WTC11 (cell line): Measurements from ENCODE around the gene ZFP36L1. TPM values are rescaled to one million over a fixed set of nuclear protein-coding genes. Genes with fewer than 3 reads are reported as not detected.

ENCODE experiments used
- ATAC-seq: fragments of 200-7000 bp; cut with Tn5 transposase; 2 replicates; pipeline ENCODE4 v1.10.0; 2021; ENCODE audit warnings: mild to moderate bottlenecking, moderate library complexity
- CTCF ChIA-PET: fragments of 300-600 bp; sonication (Branson Sonifier 250); formaldehyde crosslinking; loops from one replicate; lab custom pipeline; 2021; ENCODE audit warnings: antibody characterized with exemption; lab: Charles Lee
- POLR2A ChIA-PET: fragments of 350-600 bp; sonication (Branson Sonifier 250); formaldehyde crosslinking; loops from one replicate; lab custom pipeline; 2021; ENCODE audit warnings: antibody characterized with exemption; lab: Charles Lee
- DNase-seq: peaks from one replicate; pipeline ENCODE4 v3.0.0; 2021; ENCODE audit warnings: low spot score
- H3K27ac Mint-ChIP-seq: 2 replicates; pipeline ENCODE4 v1.8.0; 2021; ENCODE audit warnings: mixed read lengths
- H3K27me3 Mint-ChIP-seq: 2 replicates; pipeline ENCODE4 v1.8.0; 2021; ENCODE audit warnings: low read depth, mild to moderate bottlenecking, moderate library complexity, mixed read lengths
- H3K36me3 Mint-ChIP-seq: 2 replicates; pipeline ENCODE4 v1.8.0; 2021; ENCODE audit warnings: mixed read lengths
- H3K4me1 Mint-ChIP-seq: 2 replicates; pipeline ENCODE4 v1.8.0; 2022; ENCODE audit warnings: mixed read lengths
- H3K4me3 Mint-ChIP-seq: 2 replicates; pipeline ENCODE4 v1.8.0; 2021; ENCODE audit warnings: mild to moderate bottlenecking, moderate library complexity, mixed read lengths
- H3K9me3 Mint-ChIP-seq: 2 replicates; pipeline ENCODE4 v1.8.0; 2021; ENCODE audit warnings: mixed read lengths
- CBFB ChIP-seq: sonication (generic); formaldehyde crosslinking; IDR thresholded peaks from 2 replicates; pipeline ENCODE4 v1.8.1; 2022; ENCODE audit warnings: mild to moderate bottlenecking, low read depth, missing genetic modification reagents
- ELF4 ChIP-seq: sonication (generic); formaldehyde crosslinking; IDR thresholded peaks from 2 replicates; pipeline ENCODE4 v1.8.1; 2022; ENCODE audit warnings: low read depth, mild to moderate bottlenecking, moderate library complexity, missing genetic modification reagents
- ETV6 ChIP-seq: sonication (generic); formaldehyde crosslinking; IDR thresholded peaks from 2 replicates; pipeline ENCODE4 v1.8.1; 2022; ENCODE audit warnings: mild to moderate bottlenecking, missing genetic modification reagents
- FOXJ3 ChIP-seq: sonication (generic); formaldehyde crosslinking; IDR thresholded peaks from 2 replicates; pipeline ENCODE4 v1.9.0; 2021; ENCODE audit warnings: missing genetic modification reagents, mild to moderate bottlenecking, borderline replicate concordance
- FOXK1 ChIP-seq: sonication (generic); formaldehyde crosslinking; IDR thresholded peaks from 2 replicates; pipeline ENCODE4 v1.8.0; 2022; ENCODE audit warnings: mild to moderate bottlenecking, moderate library complexity, missing genetic modification reagents
- KAT7 ChIP-seq: sonication (generic); formaldehyde crosslinking; IDR thresholded peaks from 2 replicates; pipeline ENCODE4 v1.8.1; 2023; ENCODE audit warnings: missing genetic modification reagents, mild to moderate bottlenecking, borderline replicate concordance
- MXD4 ChIP-seq: fragments of 250-450 bp; sonication (Bioruptor Pico); IDR thresholded peaks from 2 replicates; pipeline ENCODE4 v1.8.0; 2021; ENCODE audit warnings: mild to moderate bottlenecking, moderate library complexity, borderline replicate concordance
- NFE2L1 ChIP-seq: sonication (generic); formaldehyde crosslinking; IDR thresholded peaks from 2 replicates; pipeline ENCODE4 v1.8.1; 2023; ENCODE audit warnings: missing genetic modification reagents
- NFYB ChIP-seq: sonication (generic); formaldehyde crosslinking; conservative IDR thresholded peaks from 2 replicates; pipeline ENCODE4 v1.8.0; 2022; ENCODE audit warnings: low read depth, missing genetic modification reagents
- TCF7 ChIP-seq: sonication (generic); formaldehyde crosslinking; IDR thresholded peaks from 2 replicates; pipeline ENCODE4 v1.8.0; 2022; ENCODE audit warnings: mild to moderate bottlenecking, low read depth, missing genetic modification reagents, moderate library complexity
- TEAD1 ChIP-seq: sonication (generic); formaldehyde crosslinking; IDR thresholded peaks from 2 replicates; pipeline ENCODE4 v1.8.0; 2022; ENCODE audit warnings: mild to moderate bottlenecking, missing genetic modification reagents
- TEAD4 ChIP-seq: sonication (generic); formaldehyde crosslinking; IDR thresholded peaks from 2 replicates; pipeline ENCODE4 v1.8.0; 2022; ENCODE audit warnings: mild to moderate bottlenecking, missing genetic modification reagents
- TP53 ChIP-seq: sonication (generic); formaldehyde crosslinking; IDR thresholded peaks from 2 replicates; pipeline ENCODE4 v1.8.1; 2023; ENCODE audit warnings: mild to moderate bottlenecking, missing genetic modification reagents
- ZNF423 ChIP-seq: fragments of 250-450 bp; sonication (Bioruptor Pico); IDR thresholded peaks from 2 replicates; pipeline ENCODE4 v2.1.2; 2022; ENCODE audit warnings: mild to moderate bottlenecking, moderate library complexity
- total RNA-seq: library from RNA; stranded (reverse); gene quantifications from 3 replicates; pipeline ENCODE4 v1.2.3, GENCODE V29; 2021
- TF ChIP-seq, protein P1 (sequence below): sonication (generic); formaldehyde crosslinking; IDR thresholded peaks from 2 replicates; pipeline ENCODE4 v1.8.0; 2022; ENCODE audit warnings: missing genetic modification reagents
- TF ChIP-seq, protein P2 (sequence below): sonication (generic); formaldehyde crosslinking; IDR thresholded peaks from 2 replicates; pipeline ENCODE4 v1.8.0; 2022; ENCODE audit warnings: mild to moderate bottlenecking, missing genetic modification reagents

The ZFP36L1 gene
- total RNA-seq, 1 experiment from 2014 or later = 132 TPM

DNA sequence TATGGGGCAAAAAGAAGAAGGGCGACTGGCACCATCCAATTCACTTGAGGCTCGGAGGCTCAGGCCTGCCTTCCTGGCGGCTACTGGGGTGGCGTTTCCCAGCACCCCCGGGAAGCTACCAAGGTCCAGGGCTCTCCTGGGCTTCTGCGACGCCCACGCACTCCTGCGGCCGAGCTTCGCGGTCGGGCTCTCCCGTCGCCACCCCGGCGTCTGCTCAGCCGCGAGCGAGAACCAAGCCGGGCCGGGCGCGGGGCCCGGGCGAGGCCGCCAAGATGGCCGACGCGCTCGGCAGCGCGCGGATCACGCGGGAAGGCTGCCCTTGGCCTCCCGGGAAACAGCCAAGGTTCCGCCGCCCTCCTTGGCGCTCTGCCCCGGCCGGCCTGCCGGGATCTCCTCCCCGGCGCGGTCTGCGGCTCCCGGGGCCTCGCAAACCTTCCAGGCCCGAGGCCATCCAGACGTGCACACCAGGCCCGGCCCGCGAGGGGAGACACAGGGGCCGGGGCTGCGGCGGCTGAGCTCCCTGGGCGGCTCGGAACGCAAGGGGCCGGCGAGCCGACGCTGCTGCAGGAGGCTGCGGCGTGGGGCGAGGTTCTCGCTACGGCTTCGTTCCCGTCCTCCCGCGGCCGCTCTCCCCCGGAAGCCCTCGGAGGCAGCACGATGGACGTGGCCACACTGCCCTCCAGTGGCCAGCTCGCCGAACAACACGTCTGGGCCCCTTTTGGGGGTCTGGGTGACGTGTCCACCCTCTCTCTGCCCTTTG lies 23.5 kb upstream of the ZFP36L1 start (continued):
- TF ChIP-seq TEAD4 (CRISPR knock-in tag) (peak; percentile 61; the same call in 1 of the 2 replicates), KAT7 (CRISPR knock-in tag) (peak; percentile 98)

DNA sequence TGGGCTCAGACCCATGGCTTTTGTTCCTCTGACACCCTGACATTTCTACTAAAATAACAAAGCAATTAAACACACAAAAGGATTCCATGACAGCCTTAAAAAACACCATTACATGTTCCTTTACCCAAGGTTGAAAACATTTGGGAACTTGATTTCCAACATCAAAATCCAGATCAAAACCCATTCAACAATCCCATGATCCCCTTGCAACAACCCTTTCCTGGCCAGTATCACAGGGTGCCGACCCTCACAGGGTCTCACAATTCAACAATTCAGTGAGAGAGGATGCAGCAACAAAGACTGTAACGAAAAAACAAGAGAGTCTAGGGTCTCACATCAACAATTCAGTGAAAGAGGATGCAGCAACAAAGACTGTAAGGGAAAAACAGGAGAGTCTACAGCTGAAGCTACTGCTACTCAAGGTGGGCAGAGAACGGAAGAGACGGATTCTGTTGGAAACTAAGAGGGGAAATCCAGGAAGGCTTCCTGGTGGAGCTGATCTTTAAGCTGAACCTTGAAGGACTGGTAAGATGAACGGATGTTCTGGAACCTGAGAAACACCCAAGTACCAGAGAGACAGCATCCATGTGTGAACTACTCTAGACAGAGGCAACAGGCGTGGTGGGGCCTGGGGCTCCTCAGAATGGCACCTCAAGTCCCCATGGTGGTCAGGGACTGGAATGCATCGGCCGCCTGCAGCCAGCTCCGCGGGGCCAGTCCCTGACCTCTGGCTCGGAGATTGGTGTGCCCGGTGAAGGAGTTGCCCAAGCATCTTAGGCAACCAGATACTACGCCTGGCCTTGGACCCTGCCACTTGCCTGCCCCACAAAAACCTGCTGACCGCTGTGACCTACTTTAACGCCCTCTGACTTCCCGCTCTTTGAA lies 22.7 kb upstream of the ZFP36L1 start:
- ChIA-PET POLR2A (interaction anchor here (0.6 to 5.2 kb wide), 5 partner anchors 9 to 24 kb away, joined by 3 to 67 read pairs (median 6); partner anchors contain the start of gene ZFP36L1), CTCF (interaction anchor here (0.7 to 5.2 kb wide), 23 partner anchors 9 to 881 kb away, joined by 3 to 37 read pairs (median 5); partner anchors contain the start of gene ZFP36L1)
- no peak for ATAC-seq
- H3K4me1 Mint-ChIP-seq = peaks cover 72% of the 10 kb centered on the region
- H3K36me3 Mint-ChIP-seq = no peaks in the 10 kb centered on the region
- H3K27ac Mint-ChIP-seq = peak overlapping the region; percentile 88
- peak overlapping the region; percentile 38 for H3K4me3 Mint-ChIP-seq
- H3K27me3 Mint-ChIP-seq = peaks cover 2% of the 10 kb centered on the region; the same call in 1 of the 2 replicates
- TF ChIP-seq TCF7 (CRISPR knock-in tag) (peak; percentile 12; the same call in 1 of the 2 replicates), TEAD1 (CRISPR knock-in tag) (no peak)
- TF ChIP-seq, all 79 proteins: peak for 1
- H3K9me3 Mint-ChIP-seq = 0 out of 2 replicates have a peak, but pooled peaks cover 3% of the 10 kb centered on the region
- DNase-seq = no peak

DNA sequence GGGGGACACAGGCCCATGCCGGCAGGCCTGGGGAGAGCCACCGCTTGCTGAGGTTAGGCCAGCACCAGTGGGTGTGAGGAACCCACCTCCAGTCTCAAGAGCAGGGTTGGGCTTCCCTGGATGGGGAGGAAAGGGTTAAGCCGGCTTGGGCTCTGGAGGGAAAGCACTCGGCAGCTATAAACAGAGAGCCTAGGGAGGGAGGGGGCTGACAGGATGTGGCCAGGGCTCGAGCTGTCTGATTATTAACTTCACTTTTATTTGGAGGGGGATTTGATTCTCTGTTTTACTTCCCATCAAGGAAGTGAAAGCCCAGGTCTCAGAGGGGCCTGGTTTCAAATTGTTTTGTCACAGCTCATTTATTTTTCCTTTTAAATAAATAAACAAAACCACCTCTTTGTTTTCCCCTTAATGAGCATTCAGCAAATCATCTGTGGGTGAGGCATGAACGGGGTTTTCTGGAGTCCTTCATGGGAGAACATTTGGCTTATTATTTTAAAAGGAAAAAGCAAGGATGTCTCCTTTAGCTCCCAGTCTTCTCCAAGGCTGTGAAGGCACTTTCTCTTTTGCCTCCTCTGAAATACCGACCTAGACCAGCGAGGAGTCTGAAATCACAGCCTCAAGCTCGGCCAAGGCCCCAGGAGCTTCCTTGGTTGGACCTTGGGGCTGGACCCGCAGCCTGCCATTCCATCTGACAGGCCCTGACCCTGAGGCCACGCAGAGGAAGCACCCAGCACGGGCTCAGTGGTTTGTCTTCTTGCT lies 21.9 kb upstream of the ZFP36L1 start:
- ATAC-seq = peak; percentile 46
- DNase-seq = peak; percentile 69
- POLR2A ChIA-PET = interaction anchor here (0.6 to 5.2 kb wide), 6 partner anchors 10 to 27 kb away, joined by 3 to 67 read pairs (median 5); partner anchors contain the start of gene ZFP36L1
- Mint-ChIP-seq H3K9me3 (0 out of 2 replicates have a peak, but pooled peaks cover 3% of the 10 kb centered on the region), H3K4me1 (peaks cover 64% of the 10 kb centered on the region), H3K36me3 (no peaks in the 10 kb centered on the region), H3K27me3 (peaks cover 2% of the 10 kb centered on the region; the same call in 1 of the 2 replicates), H3K27ac (peak overlapping the region; percentile 88)
- CTCF ChIA-PET = interaction anchor here (0.6 to 4.3 kb wide), 17 partner anchors 10 to 881 kb away, joined by 3 to 34 read pairs (median 4); partner anchors contain the start of gene ZFP36L1
- 0 out of 2 replicates have a peak, but pooled peaks have one; percentile 8 for TF ChIP-seq NFE2L1 (CRISPR knock-in tag)
- TF ChIP-seq, protein P1, sequence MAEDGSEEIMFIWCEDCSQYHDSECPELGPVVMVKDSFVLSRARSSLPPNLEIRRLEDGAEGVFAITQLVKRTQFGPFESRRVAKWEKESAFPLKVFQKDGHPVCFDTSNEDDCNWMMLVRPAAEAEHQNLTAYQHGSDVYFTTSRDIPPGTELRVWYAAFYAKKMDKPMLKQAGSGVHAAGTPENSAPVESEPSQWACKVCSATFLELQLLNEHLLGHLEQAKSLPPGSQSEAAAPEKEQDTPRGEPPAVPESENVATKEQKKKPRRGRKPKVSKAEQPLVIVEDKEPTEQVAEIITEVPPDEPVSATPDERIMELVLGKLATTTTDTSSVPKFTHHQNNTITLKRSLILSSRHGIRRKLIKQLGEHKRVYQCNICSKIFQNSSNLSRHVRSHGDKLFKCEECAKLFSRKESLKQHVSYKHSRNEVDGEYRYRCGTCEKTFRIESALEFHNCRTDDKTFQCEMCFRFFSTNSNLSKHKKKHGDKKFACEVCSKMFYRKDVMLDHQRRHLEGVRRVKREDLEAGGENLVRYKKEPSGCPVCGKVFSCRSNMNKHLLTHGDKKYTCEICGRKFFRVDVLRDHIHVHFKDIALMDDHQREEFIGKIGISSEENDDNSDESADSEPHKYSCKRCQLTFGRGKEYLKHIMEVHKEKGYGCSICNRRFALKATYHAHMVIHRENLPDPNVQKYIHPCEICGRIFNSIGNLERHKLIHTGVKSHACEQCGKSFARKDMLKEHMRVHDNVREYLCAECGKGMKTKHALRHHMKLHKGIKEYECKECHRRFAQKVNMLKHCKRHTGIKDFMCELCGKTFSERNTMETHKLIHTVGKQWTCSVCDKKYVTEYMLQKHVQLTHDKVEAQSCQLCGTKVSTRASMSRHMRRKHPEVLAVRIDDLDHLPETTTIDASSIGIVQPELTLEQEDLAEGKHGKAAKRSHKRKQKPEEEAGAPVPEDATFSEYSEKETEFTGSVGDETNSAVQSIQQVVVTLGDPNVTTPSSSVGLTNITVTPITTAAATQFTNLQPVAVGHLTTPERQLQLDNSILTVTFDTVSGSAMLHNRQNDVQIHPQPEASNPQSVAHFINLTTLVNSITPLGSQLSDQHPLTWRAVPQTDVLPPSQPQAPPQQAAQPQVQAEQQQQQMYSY (CRISPR knock-in tag) = peak; percentile 44; the same call in 1 of the 2 replicates
- no peak for TF ChIP-seq NFYB (CRISPR knock-in tag)
- TF ChIP-seq FOXK1 (CRISPR knock-in tag) = peak; percentile 60
- peak; percentile 15; the same call in 1 of the 2 replicates for TF ChIP-seq ETV6
- no peak for TF ChIP-seq ELF4 (CRISPR knock-in tag)
- TF ChIP-seq, all 79 proteins: peak for 4
- peak overlapping the region; percentile 43 for H3K4me3 Mint-ChIP-seq

DNA sequence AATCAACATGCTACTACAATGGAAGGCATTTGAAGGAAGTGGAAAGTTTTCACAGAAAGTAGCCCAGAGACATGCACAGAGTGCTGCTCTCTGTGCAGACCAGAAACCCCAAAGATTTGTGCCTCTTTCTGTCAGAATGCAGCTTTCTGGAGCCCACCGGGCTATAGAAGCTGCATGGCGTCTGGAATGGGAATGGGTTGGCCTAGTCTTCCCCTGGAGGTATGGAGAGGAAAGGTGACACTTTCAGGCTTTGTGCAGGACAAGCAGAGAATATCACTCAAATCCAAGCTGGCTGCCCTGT lies 21.3 kb upstream of the ZFP36L1 start:
- ATAC-seq = no peak; the same call in 1 of the 2 replicates
- Mint-ChIP-seq H3K9me3 (0 out of 2 replicates have a peak, but pooled peaks cover 3% of the 10 kb centered on the region), H3K27ac (peak overlapping the region; percentile 82; the same call in 1 of the 2 replicates), H3K27me3 (peaks cover 2% of the 10 kb centered on the region; the same call in 1 of the 2 replicates), H3K4me3 (peak overlapping the region; percentile 43), H3K36me3 (no peaks in the 10 kb centered on the region), H3K4me1 (peaks cover 64% of the 10 kb centered on the region)
- POLR2A ChIA-PET = interaction anchor here (1.1 to 5.2 kb wide), 5 partner anchors 11 to 26 kb away, joined by 3 to 67 read pairs (median 4); partner anchors contain the start of gene ZFP36L1
- DNase-seq = no peak
- CTCF ChIA-PET = interaction anchor here (0.6 to 4.3 kb wide), 15 partner anchors 11 to 870 kb away, joined by 3 to 34 read pairs (median 4); partner anchors contain the start of gene ZFP36L1
- no peak for TF ChIP-seq TEAD4 (CRISPR knock-in tag)
- TF ChIP-seq NFE2L1 (CRISPR knock-in tag) = 0 out of 2 replicates have a peak, but pooled peaks have one; percentile 27
- TF ChIP-seq, protein P2, sequence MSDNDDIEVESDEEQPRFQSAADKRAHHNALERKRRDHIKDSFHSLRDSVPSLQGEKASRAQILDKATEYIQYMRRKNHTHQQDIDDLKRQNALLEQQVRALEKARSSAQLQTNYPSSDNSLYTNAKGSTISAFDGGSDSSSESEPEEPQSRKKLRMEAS (CRISPR knock-in tag) = peak; percentile 23; the same call in 1 of the 2 replicates
- TF ChIP-seq FOXJ3 (CRISPR knock-in tag) = no peak
- TF ChIP-seq TP53 = no peak
- TF ChIP-seq ZNF423 (CRISPR knock-in tag) = no peak
- no peak for TF ChIP-seq CBFB
- TF ChIP-seq, protein P1 (CRISPR knock-in tag) = peak; percentile 83
- no peak for TF ChIP-seq MXD4 (CRISPR knock-in tag)
